ENCODE measurements around the gene TYW1B. TPM values are rescaled to one million over a fixed set of nuclear protein-coding genes. Genes with fewer than 3 reads are reported as not detected.
"Not testable (repeated sequence)": the region's sequence is repeated elsewhere in the genome, so short reads cannot be mapped to it uniquely, and the experiment has no call there.

TYW1B gene
- total RNA-seq, 1 experiment from 2014 or later, result 5.5 TPM

DNA sequence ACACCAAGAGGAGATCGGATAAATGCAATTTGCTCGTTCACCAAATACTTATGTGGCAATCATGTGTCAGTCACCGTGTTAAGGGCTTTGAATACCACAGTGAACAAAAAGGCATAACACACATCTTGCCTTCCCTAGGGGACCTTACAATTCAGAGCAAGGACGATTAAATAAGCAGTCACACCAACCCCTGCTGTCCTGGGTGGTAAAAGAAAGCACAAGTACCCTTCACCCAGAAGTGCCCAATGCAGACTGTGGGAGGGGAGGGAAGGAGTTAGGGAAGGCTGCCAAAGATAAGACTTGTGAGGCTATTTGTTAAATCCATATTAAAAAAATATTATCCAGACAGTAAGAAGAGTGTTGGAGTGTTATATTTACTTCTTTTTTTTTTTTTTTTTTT is 146.8 kb downstream of the TYW1B start:
- H3K27ac ChIP-seq (ENCODE audit: insufficient read length, low read depth, low read length), result not testable (repeated sequence)
- peaks cover 22 to 24% of the 10 kb centered on the region in 2 experiments for H3K4me1 Mint-ChIP-seq

GRCh38 chr7:72676880-72677279 is 151.1 kb downstream of the TYW1B start:
- H3K23me2 ChIP-seq (ENCODE audit: insufficient read length, low read depth, low read length, poor library complexity, severe bottlenecking); H3K27me3 ChIP-seq (ENCODE audit: insufficient read depth, low read length); H2BK12ac ChIP-seq (ENCODE audit: insufficient read length, low read depth, low read length); H3K27ac Mint-ChIP-seq; H3T11ph ChIP-seq (ENCODE audit: low read length); H3K27me3 Mint-ChIP-seq (ENCODE audit: low read depth); DNase-seq; H4K20me1 ChIP-seq (ENCODE audit: control insufficient read depth, insufficient read depth, insufficient read length); H2AK5ac ChIP-seq (ENCODE audit: insufficient read length, low read length); H3K79me2 ChIP-seq (ENCODE audit: insufficient read depth, low read length); H3K9me3 Mint-ChIP-seq; H3K23ac ChIP-seq (ENCODE audit: insufficient read length, low read depth, low read length); H3K9me3 ChIP-seq (ENCODE audit: control insufficient read depth, low read depth, low read length); H4K8ac ChIP-seq (replicated peaks; ENCODE audit: insufficient read length, low read depth, low read length); H2BK120ac ChIP-seq (ENCODE audit: low read depth, low read length, poor library complexity, severe bottlenecking); H3K4me2 ChIP-seq (ENCODE audit: insufficient read depth, insufficient read length, low read length); H2AFZ ChIP-seq (ENCODE audit: low read length); H3K18ac ChIP-seq (ENCODE audit: insufficient read length, low read depth, low read length); H3K56ac ChIP-seq (ENCODE audit: insufficient read length, low read depth, low read length); H3K4me1 Mint-ChIP-seq; H3K4me1 ChIP-seq (ENCODE audit: insufficient read depth, low read length); H2BK5ac ChIP-seq (ENCODE audit: insufficient read length, low read length); H4K5ac ChIP-seq (ENCODE audit: insufficient read length, low read depth, low read length); H4K91ac ChIP-seq (ENCODE audit: insufficient read length, low read depth, low read length); H3K27ac ChIP-seq (ENCODE audit: insufficient read length, low read depth, low read length); H2BK20ac ChIP-seq (ENCODE audit: low read depth, low read length, poor library complexity, severe bottlenecking); H3K79me1 ChIP-seq (ENCODE audit: insufficient read depth, low read depth, low read length, poor library complexity, severe bottlenecking); H3K9ac ChIP-seq (ENCODE audit: extremely low read depth, insufficient read length, low read length); H3K4ac ChIP-seq (ENCODE audit: low read depth, low read length); H2BK15ac ChIP-seq (ENCODE audit: low read depth, low read length); H3K4me3 Mint-ChIP-seq; H3K14ac ChIP-seq (ENCODE audit: insufficient read depth, low read length): not testable (repeated sequence)
- WGBS (ENCODE audit: extremely low coverage, insufficient read length, low lambda C conversion rate), result no CpG with 5 or more reads among the region's 6 CpGs
- H3K36me3 Mint-ChIP-seq (ENCODE audit: insufficient read depth in 1 of 3, low read depth in 3 of 3), result peaks cover 0 to 11% (median 0%) of the 10 kb centered on the region in 3 experiments; a peak in 3 of 7 replicates

More for the DNA sequence above, 146.8 kb downstream of the TYW1B start:
- not testable (repeated sequence) for H3K4ac ChIP-seq (ENCODE audit: low read depth, low read length); H2AK5ac ChIP-seq (ENCODE audit: insufficient read length, low read length); H2BK20ac ChIP-seq (ENCODE audit: low read depth, low read length, poor library complexity, severe bottlenecking); H2BK5ac ChIP-seq (ENCODE audit: insufficient read length, low read length); H3K23me2 ChIP-seq (ENCODE audit: insufficient read length, low read depth, low read length, poor library complexity, severe bottlenecking); H2BK12ac ChIP-seq (ENCODE audit: insufficient read length, low read depth, low read length); H3K27ac Mint-ChIP-seq; H3K27me3 Mint-ChIP-seq (ENCODE audit: low read depth); H3K9me3 Mint-ChIP-seq; H2BK15ac ChIP-seq (ENCODE audit: low read depth, low read length); H3T11ph ChIP-seq (ENCODE audit: low read length); H3K79me1 ChIP-seq (ENCODE audit: insufficient read depth, low read depth, low read length, poor library complexity, severe bottlenecking); H4K20me1 ChIP-seq (ENCODE audit: control insufficient read depth, insufficient read depth, insufficient read length); H3K4me2 ChIP-seq (ENCODE audit: insufficient read depth, insufficient read length, low read length); H4K91ac ChIP-seq (ENCODE audit: insufficient read length, low read depth, low read length); H2AFZ ChIP-seq (ENCODE audit: low read length); H3K23ac ChIP-seq (ENCODE audit: insufficient read length, low read depth, low read length); H3K79me2 ChIP-seq (ENCODE audit: insufficient read depth, low read length); H4K5ac ChIP-seq (ENCODE audit: insufficient read length, low read depth, low read length); H3K9me3 ChIP-seq (ENCODE audit: control insufficient read depth, low read depth, low read length); H2BK120ac ChIP-seq (ENCODE audit: low read depth, low read length, poor library complexity, severe bottlenecking); H3K27me3 ChIP-seq (ENCODE audit: insufficient read depth, low read length); H4K8ac ChIP-seq (replicated peaks; ENCODE audit: insufficient read length, low read depth, low read length); H3K18ac ChIP-seq (ENCODE audit: insufficient read length, low read depth, low read length); H3K56ac ChIP-seq (ENCODE audit: insufficient read length, low read depth, low read length); H3K4me1 ChIP-seq (ENCODE audit: insufficient read depth, low read length); H3K9ac ChIP-seq (ENCODE audit: extremely low read depth, insufficient read length, low read length); H3K4me3 Mint-ChIP-seq; H3K14ac ChIP-seq (ENCODE audit: insufficient read depth, low read length); DNase-seq
- no CpG with 5 or more reads among the region's 4 CpGs for WGBS (ENCODE audit: extremely low coverage, insufficient read length, low lambda C conversion rate)
- H3K36me3 Mint-ChIP-seq (ENCODE audit: insufficient read depth in 1 of 3, low read depth in 3 of 3), result peaks cover 0 to 11% (median 1%) of the 10 kb centered on the region in 3 experiments; a peak in 3 of 7 replicates

Measured in H9 (cell line).